ENCODE results near the gene TMEM171.

DNA sequence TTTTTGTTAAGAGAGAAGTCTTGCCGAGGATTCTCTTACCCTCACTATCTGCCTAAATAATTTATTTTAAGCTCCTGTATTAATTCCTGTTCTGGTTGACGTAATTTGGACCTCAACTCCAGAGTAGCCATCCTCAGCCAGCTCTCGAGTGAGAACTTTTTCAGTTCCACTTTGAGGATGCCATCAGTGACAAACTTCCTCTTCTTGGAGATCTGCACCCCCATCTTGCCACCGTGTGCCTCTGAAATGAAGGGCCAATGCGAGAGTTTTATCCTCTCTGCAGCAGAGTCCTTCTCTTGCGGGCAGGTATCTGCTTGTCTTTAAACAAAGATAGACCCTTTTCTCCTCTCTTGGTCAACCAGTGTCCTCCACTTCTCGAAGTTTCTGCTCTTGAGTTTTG is 33.1 kb downstream of the TMEM171 start:
- no peak for TF ChIP-seq POLR2A (IDR thresholded peaks at IDR 0.05; ENCODE audit: low read length)
- no peak for TF ChIP-seq GATA1 (IDR thresholded peaks at IDR 0.05; ENCODE audit: low read depth, low read length)
